Stimulated activated CD8-positive, alpha-beta memory T cell treated with anti-CD3 and anti-CD28 coated beads, Interleukin-15, amount 100 ng/mL, for 4 hours (primary cell): ENCODE data around the gene ETFA.

Experiments
- DNase-seq, 2 donors: peaks; one replicate each; pipeline ENCODE4 v3.0.0-alpha.2; 2020; ENCODE audit warnings: low read depth in 2 of 2

The ETFA gene

DNA sequence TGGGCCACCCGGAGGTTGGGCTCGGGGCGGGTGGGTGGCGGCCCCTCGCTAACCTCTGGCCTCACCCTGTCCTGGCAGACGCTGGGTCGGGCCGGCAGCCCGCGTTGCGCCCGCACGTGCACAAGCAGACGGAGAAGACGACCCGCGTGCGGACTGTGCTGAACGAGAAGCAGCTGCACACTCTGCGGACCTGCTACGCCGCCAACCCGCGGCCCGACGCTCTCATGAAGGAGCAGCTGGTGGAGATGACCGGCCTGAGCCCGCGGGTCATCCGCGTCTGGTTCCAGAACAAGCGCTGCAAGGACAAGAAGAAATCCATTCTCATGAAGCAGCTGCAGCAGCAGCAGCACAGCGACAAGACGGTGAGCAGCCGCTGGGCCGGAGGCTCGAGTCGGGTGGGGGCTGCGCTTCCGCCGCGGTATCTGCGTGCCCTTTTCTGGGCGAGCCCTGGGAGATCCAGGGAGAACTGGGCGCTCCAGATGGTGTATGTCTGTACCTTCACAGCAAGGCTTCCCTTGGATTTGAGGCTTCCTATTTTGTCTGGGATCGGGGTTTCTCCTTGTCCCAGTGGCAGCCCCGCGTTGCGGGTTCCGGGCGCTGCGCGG lies 29.0 kb upstream of the ETFA start:
- no peak for DNase-seq

DNA sequence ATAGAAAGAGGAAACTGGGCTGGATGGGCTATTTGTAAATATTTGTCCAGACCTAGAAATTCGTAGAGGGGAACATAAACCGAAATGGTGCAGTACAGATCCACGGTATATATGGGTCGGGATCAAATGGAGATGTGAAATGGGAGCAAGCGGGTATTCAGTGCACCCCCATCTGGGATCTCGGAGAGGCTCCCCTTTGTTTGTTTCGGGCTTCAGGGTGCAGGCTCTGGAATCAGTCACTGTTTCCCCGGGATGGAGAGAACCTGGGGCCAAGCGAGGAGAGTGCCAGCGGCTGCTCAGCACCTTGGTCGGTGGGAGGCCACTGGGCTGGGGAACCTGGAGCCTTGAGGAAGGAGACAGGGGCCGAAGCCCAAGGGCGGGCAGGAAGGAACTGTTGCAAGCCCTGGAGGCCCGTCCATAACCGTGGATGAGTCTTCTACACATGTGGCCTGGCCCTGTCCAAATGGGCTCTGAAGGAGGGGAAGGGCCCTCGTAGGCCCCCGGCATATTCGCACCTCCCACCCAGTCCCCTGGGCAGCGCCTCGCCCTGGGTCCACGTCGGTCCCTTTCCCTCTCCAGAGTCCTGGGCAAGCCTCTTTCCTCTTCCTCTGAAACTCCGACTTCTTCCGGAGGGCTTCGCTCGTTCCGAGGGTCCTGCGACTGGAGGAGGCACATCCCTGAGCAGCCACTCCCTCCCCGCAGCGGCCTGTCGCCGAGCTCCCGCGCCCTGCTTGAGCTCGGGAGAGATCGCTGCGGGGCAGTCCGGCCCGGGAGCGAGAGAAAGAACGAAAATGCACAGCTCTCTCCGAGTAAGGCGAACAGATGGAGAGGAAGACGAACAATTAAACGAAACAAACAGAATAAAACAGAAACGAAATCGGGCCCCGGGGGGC lies 28.3 kb upstream of the ETFA start:
- no peak for DNase-seq

DNA sequence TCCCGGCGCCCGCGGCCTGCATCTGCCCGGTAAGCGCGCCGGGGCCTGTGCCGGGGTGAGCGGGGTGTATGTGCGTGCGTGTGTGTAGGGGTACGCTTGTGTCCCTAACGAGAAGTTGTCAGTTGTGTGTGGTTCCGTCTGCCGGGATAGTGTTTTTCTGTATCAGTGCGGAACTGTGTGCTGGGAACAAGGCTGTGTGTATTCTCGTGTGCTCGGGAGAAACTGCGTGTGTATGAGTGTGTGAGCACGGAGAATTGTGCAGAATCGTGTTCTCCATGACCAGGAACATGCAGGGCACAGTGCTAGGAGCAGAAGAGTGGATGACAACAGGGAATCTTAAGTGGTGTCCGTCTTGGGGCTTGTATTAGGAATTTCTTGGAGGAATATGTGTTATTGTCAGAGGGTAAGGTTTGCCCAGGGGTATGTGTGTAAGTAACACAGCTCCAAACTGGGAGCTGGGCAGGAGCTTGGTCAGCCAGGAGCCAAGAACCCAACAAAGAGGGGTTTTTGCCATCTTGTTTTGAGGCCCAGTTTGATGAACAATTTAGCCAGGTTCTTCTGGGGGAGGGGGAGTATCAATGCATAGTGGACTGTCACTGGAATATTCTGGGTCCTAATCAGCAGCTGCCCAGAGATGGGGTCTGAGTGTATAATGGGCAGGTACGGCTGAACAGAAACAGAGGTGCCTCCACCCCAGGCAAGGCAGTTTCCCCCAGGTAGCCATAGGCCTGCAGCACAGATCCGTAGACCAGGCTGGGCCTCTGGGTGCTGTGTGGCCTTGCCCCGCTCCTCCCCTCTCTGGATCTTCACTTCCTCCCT lies 27.4 kb upstream of the ETFA start:
- DNase-seq: no peak

DNA sequence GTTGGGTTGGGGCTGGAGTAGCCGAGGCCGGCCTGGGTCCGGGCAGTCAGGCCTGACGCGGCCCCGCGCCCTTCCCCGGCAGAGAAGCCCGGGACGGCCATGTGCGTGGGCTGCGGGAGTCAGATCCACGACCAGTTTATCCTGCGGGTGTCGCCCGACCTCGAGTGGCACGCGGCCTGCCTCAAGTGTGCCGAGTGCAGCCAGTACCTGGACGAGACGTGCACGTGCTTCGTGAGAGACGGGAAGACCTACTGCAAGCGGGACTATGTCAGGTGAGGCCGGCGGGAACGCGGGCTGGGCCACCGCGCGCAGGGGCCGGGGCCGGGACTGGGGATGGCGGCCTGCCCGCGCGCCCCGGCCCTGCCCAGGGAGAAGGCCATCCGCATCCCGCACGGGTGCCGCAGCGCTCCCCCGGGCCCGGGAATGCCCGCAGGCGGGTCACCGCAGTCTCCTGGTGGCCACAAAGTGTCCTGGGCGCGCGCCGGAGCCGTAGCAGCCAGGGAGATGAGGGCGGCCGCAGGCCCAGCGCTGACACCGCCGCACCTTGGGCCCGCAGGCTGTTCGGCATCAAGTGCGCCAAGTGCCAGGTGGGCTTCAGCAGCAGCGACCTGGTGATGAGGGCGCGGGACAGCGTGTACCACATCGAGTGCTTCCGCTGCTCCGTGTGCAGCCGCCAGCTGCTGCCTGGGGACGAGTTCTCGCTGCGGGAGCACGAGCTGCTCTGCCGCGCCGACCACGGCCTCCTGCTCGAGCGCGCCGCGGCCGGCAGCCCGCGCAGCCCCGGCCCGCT lies 26.6 kb upstream of the ETFA start:
- DNase-seq: no peak

DNA sequence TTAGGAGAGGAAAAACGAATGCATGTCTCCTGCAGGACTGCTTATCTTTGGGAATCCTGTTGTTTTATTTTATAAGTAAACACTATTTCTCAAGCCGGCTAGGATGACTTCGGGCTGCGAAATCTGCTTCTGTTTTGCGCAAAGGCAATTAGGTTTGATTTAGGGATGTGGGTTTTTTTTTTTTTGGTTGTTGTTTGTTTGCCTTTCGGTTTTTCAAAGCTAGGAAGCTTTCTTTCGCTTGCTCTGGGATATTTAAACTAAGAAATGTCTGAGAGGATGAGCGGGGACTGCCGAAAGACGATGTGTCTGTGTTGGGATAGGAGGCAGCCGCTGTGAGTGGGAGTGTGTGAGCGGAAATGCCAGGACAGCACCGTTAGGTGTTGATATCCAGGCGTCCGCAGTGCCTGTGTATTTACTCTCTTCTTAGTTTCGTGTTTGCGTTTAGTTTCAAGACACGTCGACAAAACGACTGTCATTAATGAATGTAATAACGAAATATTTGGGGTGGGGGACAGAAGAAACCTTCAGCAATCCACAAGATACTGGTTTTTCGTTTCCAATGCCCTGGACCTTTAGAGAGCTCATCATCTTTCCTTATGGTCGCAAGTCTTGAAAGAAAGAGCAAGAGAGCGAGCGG lies 25.9 kb upstream of the ETFA start:
- no peak for DNase-seq

DNA sequence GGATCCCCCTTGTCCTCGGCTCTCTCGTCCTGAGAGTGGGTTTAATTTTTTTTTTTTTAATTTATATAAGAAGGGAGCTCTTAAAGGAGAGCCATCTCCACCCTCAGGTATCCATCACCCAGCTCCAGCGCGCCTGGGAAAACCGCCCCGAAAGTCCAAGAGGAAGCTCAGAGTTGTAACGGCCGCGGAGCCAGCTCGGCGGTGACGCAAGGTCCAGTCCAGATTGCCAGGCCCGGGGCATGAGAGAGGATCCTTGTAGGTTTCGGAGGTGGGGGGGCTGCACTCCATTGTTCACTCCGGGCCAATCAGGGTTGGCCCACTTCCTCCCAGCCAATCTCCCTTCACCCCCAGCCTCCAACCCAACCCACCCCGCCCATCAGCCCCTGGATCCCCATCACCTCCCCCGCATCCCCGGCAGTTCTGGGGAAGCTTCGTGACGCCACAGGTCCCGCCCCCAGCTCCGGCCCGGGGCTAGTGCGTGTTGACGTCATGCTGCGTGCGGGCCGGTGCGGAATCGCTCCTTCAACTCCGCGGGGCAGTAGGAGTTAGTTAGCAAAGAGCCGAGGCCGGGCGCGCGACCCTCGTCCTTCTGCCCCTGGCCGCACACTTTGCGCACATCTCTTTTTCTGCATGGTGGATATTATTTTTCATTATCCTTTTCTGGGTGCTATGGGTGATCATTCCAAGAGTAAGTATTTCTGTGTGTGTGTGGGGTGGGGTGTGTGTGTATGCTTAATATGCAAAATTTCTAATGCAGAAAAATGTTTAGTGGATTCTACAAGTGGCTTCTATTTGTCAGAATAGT lies 25.2 kb upstream of the ETFA start, which contains the start of gene ISL2:
Gene ISL2 (plus strand): TSS at position 520 of the 805 bp plus-strand sequence. CDS start 111 bp downstream, at position 631.
- DNase-seq: peak in 1 of 2 donors; percentile 38

DNA sequence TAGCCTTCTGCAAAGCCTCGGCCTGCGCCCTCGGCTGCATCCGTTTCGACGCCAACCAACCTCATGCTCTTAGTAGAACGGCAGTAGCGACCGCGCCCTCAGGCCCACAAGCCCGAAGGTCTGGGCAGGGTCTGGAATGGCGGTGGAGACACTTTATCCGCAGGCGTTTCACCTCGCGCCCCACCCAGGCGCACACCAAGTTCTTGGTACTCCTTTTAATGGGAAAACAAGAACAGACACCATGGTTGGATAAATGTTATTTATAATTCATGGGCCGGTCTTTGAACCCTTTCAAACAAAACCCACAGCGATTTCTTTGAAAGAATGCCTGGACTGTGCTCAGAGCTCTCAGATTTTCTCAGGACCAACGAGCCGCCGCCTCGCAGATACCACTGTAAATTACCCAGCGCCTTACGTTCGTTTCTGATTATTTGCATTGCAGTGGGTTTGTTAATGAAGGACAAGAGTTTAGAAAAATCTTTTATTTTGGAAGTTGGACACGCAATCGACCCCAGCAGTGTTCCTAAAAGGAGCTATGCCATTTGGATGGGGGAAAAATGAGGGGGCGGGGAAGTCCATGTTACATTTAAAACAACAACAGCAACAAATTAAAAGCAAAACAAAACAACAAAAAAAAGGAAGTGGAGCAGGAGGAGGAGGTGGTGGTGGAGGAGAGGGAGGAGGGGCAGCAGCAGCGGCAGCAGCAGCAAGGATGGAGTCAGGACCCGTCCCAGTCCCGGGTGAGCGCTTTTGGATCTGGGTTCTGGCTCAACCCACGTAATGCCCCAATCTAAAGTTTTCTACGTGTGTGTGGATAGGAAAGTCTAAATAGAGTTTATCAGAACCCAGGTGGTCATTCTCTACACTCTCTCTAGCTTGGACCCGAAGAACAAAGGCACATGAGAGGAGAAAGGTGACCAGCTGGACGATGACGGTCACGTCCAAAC lies 24.3 kb upstream of the ETFA start:
- DNase-seq: no peak

DNA sequence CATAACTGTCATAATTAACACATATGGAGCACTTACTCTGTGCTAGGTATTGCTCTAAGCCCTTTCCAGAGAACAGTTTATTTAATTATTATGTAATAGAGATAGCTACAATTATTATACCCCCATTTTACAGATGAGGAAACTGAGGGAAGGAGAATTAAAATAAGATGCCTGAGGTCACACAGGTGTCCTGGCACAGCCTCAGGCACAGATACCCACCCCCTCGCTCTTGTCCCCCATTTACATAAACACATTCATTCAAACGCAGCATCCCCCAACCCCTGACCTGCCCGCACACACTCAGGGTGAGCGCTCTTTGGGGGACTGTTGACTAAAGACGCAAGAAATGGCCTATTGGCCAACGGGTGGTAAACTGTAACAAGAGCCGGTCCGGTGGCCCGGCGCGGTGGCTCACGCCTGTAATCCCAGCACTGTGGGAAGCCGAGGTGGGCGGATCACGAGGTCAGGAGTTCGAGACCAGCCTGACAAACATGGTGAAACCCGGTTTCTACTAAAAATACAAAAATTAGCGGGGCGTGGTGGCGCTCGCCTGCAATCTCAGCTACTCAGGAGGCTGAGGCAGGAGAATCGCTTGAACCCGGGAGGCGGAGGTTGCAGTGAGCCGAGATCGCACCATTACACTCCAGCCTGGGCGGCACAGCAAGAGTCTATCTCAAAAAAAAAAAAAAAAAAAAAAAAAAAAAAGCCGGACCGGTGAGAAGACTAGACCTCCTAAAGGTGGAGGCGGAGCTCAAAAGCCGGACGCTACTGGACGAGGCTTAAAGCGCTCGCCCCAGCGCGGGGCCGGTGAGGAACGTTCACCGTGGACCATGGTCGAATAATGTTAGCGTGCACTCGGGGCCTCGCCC lies 23.4 kb upstream of the ETFA start:
- DNase-seq: no peak

DNA sequence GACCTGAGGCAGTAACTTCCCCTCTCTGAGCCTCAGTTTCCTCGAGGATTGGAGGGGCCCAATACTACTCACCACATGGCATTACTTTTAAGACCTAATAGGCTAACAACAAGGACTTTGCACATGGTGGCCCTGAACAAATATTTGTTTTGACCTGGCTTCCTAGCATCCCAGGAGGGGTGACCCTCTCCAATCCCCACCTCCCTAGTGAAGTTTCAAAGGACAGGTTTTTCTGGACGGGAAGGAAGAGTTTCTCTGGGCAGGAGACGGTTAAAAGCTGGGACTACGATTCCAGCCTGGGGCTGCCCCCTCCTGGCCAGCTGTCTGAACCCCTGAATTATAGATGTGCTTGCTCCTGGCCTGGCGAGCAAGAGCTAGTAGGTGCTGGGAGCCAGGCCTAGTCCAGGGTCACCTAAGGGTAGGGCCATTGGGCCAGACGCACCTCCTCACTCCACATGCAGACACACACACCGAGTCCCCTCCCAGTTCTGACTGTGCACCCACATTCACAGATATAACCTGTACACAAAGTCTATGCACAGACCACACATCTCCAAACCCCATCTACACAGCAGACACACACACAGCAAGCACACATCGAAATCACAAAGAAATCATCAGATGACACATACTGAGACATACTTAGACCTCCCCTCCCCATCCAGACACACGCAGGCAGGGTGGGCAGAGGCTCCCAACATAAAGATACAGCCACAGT lies 22.6 kb upstream of the ETFA start:
- no peak for DNase-seq

DNA sequence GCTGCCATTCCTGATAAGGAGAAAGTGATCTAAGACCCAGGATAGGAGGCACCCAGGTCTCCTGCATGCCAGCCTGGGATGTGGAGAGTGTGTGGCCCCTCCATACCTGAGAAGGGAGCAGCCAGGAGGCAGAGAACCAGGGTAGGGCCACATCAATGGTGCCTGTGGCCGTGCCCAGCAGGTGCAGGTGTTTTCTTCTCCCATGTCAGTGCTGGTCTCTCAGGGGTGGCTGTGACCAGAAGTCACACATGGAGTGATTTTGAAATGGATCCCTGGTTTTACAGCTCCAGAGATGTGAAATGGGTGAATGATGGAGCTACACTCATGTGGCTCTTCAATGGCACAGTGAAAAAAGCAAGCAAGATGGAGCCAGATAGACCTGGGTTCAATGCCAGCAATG lies 22.0 kb upstream of the ETFA start:
- DNase-seq: no peak

DNA sequence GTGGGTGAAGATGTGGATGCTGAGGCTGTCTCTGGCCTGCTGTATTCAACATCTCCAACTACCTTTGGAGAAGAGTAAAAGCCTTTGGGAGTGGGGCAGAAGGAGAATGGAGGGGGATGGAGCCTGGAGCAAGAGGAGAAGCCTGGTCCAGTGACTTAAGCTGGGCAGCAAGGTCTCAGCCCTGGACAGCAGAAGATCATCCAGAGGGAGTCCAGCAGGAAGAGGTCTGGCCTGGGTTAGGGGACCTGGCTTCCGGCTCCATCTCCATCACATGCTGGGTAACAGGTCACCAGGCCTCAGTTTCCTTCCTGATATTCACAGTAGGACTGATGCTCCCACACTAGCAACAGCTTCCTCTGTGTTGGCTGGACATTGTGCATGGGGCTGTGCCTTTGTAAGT lies 21.5 kb upstream of the ETFA start:
- DNase-seq: no peak

DNA sequence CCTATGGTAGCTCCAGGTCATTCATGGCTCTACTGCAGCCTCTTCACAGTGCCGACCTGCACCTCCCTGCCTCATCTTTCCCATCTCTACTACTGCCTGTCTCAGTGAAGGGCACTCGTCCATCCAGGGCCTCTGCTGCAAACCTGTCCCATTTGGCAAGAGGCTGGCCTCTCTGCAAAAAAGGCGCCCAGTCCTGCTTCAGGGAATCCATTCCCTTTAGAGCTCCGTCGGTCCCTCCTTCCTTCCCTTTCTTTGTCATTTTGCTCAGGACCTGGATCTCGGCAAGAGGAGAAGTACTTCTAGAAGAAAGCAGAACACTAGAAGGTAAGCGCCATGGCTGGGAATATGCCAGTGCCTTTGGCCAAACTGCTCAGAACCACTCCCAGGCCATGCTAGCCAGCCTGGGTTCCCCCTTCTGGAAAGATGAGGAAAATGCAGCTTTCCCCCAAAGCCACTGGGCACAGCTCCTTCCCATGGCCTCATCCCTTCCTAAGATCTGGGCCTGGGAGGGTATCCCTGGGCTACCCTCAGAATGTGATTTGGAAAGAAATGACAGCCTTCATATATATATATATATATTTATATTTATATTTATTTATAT lies 18.9 kb upstream of the ETFA start:
- no peak for DNase-seq

DNA sequence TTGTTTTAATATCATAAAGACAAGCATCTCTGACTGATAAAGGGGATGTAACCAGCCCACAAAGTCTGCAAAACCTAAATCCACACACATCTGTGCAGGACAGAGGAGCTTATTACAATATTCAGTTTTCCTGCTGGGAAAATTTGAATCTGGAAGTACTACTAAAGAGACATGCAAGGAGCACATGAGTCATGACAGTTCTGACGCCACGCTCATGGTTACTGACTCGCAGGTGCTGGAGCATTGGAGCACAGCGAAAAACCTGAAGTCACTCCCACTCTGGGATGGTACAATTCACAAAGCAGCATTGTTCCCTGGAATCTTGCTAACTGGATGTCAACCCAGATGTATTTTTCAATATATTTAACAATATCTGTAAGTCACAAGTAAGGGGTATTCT lies 17.7 kb upstream of the ETFA start:
- no peak for DNase-seq

DNA sequence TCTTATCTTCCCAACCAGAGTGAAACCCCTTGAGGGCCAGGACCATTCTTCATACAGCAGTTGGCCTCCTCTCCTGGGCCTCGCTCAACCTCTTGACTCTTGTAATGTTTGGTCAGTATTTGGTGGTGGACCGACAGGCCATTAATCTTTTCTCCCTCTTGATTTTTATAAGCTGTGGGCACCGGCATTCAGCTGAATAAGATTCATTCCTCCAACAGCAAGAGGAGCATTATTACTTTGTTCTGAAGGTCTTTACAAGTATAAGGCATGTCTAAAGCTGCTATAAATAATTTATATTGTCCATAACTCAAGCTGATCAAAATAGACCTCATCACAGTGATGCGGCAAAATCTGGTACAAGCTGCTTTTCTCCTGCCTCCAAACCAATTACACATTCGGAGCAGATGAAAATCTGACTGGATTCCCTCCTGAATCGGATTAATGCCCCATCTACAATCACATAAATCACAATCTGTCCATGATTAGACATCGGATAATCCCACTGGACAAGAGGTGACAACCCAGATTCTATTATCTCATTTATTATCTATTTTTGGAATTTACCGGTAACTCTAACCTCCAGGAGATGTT lies 16.9 kb upstream of the ETFA start:
- DNase-seq: no peak

DNA sequence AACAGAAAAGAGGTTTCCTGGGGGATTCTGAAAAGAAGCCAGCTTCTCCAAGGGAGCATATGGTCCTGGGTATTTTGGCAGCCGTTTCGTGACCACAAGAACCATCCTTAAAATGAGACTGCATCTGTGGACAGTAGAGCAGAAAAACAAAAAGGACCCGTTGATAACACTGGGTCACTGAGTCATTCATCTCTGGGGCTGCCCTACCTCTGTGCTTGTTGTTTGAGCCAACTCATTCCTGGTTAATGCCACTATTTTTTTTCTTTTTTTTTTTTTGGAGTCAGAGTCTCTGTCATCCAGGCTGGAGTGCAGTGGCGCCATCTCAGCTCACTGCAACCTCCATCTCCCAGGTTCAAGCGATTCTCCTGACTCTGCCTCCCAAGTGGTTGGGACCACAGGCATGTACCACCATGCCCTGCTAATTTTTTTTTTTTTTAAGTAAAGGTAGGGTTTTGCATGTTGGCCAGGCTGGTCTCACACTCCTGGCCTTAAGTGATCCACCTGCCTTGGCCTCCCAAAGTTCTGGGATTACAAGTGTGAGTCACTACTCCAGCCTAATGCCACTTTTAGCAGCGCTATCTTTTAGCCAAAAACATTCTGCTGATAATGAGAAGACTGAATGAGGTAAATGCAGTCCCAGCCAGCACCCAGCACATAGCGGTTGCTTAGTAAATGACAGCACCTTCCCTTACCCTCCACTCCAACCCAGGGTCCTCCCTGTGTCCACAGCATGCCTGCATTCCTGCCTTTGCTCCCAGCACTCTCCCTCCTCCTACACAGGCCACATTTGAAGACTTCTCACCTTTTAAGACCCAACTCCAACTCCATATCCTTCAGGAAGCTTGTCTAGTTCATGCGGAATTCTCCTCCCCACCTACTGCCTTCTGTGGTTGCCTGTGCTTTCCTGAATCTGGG lies 16.2 kb upstream of the ETFA start:
- DNase-seq: no peak

DNA sequence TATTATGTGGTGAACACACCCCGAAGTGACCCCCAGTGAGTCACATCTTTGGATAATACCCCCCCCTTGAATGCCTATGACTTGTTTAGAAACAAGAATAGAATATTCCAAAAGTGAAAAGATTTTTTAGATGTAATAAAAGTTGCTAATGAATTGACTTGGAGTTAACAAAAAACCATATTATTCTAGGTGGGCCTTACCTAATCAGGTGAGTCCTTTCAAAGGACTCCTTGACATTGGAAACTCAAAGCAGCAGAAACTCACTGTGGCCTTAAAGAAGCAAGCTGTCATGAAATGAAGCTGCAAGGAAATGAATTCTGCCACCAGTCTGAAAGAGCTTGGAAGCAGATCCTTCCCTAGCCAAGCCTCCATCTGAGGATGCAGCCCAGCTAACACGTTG lies 14.4 kb upstream of the ETFA start:
- DNase-seq: no peak
